AG04449 (cell line): ENCODE measurements around the gene EEFSEC.

ENCODE experiments used
- CTCF ChIA-PET: fragments of 350-600 bp; formaldehyde crosslinking; extraction: SDS; loops from one replicate; lab custom pipeline; 2021; ENCODE audit warnings: antibody characterized with exemption; lab: Yijun Ruan, JAX
- POLR2A ChIA-PET: fragments of 400-600, 350-600 bp; formaldehyde crosslinking; extraction: SDS; loops from one replicate; lab custom pipeline; 2020; ENCODE audit warnings: antibody characterized with exemption, inconsistent platforms; lab: Yijun Ruan, JAX
- DNase-seq: peaks from one replicate; pipeline ENCODE4 v3.0.0-alpha.2; 2010; ENCODE audit warnings: low read depth, low spot score
- H3K4me3 ChIP-seq: 2 replicates; pipeline ENCODE4 v1.5.1; 2011; ENCODE audit warnings: low read depth, mild to moderate bottlenecking, control low read depth, low read length
- TF ChIP-seq, protein P1 (sequence below): IDR thresholded peaks from one replicate; pipeline ENCODE4 v1.5.1; 2011; ENCODE audit warnings: mild to moderate bottlenecking, moderate library complexity, low read length, control low read depth, inconsistent platforms; ENCODE audit not compliant: insufficient read depth; ENCODE audit errors: missing control alignments

Gene EEFSEC

GRCh38 chr3:128170866-128171516 lies 17.7 kb downstream of the EEFSEC start:
- no peak for DNase-seq
- TF ChIP-seq, protein P1, sequence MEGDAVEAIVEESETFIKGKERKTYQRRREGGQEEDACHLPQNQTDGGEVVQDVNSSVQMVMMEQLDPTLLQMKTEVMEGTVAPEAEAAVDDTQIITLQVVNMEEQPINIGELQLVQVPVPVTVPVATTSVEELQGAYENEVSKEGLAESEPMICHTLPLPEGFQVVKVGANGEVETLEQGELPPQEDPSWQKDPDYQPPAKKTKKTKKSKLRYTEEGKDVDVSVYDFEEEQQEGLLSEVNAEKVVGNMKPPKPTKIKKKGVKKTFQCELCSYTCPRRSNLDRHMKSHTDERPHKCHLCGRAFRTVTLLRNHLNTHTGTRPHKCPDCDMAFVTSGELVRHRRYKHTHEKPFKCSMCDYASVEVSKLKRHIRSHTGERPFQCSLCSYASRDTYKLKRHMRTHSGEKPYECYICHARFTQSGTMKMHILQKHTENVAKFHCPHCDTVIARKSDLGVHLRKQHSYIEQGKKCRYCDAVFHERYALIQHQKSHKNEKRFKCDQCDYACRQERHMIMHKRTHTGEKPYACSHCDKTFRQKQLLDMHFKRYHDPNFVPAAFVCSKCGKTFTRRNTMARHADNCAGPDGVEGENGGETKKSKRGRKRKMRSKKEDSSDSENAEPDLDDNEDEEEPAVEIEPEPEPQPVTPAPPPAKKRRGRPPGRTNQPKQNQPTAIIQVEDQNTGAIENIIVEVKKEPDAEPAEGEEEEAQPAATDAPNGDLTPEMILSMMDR: peak; percentile 97
- CTCF ChIA-PET: interaction anchor here (0.6 to 12.5 kb wide), 34 partner anchors 13 to 447 kb away, joined by 3 to 128 read pairs (median 4); no protein-coding TSS in a partner anchor
- H3K4me3 ChIP-seq: no peak overlapping the region
- POLR2A ChIA-PET: no interaction called here

DNA sequence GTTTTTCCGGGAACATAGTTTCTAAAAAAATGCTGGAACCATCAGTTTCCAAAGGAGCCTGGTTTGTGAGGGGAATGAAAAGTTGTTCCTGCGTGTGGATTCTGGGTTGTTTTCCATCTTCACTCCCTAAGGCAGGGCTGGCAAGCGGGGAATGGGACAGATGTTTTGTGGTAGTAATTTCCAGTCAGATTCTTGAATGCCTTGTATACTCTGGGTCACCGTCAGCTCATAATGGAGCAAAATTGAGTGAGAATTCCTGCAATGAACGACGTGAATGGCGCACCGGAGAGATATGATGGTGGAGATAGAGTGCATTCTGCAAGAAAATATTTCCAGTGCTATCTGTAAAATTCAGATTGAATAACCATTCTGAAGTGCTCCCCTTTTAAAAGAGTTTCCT lies 19.9 kb downstream of the EEFSEC start:
- CTCF ChIA-PET: interaction anchor here (0.7 to 12.5 kb wide), 8 partner anchors 11 to 433 kb away, joined by 3 to 128 read pairs (median 7); no protein-coding TSS in a partner anchor
- no peak overlapping the region for H3K4me3 ChIP-seq
- no peak for DNase-seq
- POLR2A ChIA-PET: no interaction called here
- TF ChIP-seq, protein P1: no peak

GRCh38 chr3:128173849-128174248 lies 20.6 kb downstream of the EEFSEC start:
- no peak overlapping the region for H3K4me3 ChIP-seq
- TF ChIP-seq, protein P1: no peak
- ChIA-PET CTCF (interaction anchor here (1.1 to 12.5 kb wide), 8 partner anchors 10 to 432 kb away, joined by 3 to 128 read pairs (median 7); no protein-coding TSS in a partner anchor), POLR2A (no interaction called here)
- no peak for DNase-seq

- ChIA-PET CTCF (interaction anchor here (0.8 to 12.5 kb wide), 8 partner anchors 15 to 431 kb away, joined by 3 to 128 read pairs (median 4); no protein-coding TSS in a partner anchor), POLR2A (no interaction called here)
- DNase-seq: no peak
- TF ChIP-seq, protein P1: no peak
- H3K4me3 ChIP-seq: no peak overlapping the region
These were observed 21.7 kb downstream of the EEFSEC start for GRCh38 chr3:128174675-128175590.

GRCh38 chr3:128175768-128176167 lies 22.5 kb downstream of the EEFSEC start:
- TF ChIP-seq, protein P1: no peak
- no peak for DNase-seq
- POLR2A ChIA-PET: no interaction called here
- H3K4me3 ChIP-seq: no peak overlapping the region
- CTCF ChIA-PET: interaction anchor here (0.6 to 12.5 kb wide), 7 partner anchors 15 to 442 kb away, joined by 3 to 128 read pairs (median 5); no protein-coding TSS in a partner anchor
